ENCODE results near the gene PKP2. TPM values are rescaled to one million over a fixed set of nuclear protein-coding genes. Genes with fewer than 3 reads are reported as not detected.
A peak's percentile ranks its signal among the peaks of the same experiment; 100 is the strongest.

The PKP2 gene
- total and polyA plus RNA-seq, 2 experiments from 2014 or later = 60.0 to 62.4 TPM

- no peaks in the 10 kb centered on the region for H3K27me3 ChIP-seq
- WGBS (ENCODE audit: low lambda C conversion rate, missing lambda C conversion rate) = 33% methylated on average over 8 of the region's 8 CpGs
- no peak for DNase-seq (ENCODE audit: low spot score)
- H3K4me3 ChIP-seq = no peak overlapping the region
- no peaks in the 10 kb centered on the region for H3K9me3 ChIP-seq (ENCODE audit: low read depth)
- H3K4me1 ChIP-seq (ENCODE audit: insufficient read depth) = peaks cover 10% of the 10 kb centered on the region
- H4K20me1 ChIP-seq (ENCODE audit: insufficient read depth, poor library complexity, severe bottlenecking) = no peaks in the 10 kb centered on the region
- no peaks in the 10 kb centered on the region for H3K36me3 ChIP-seq (replicated peaks; ENCODE audit: insufficient read depth, low read depth)
- TF ChIP-seq EZH2phosphoT487 (IDR thresholded peaks at IDR 0.05; ENCODE audit: low read depth, severe bottlenecking, unreplicated experiment) = no peak
- TF ChIP-seq EZH2 (IDR thresholded peaks at IDR 0.05; ENCODE audit: borderline replicate concordance) = no peak
- no peak for TF ChIP-seq CTCF (IDR thresholded peaks at IDR 0.05; ENCODE audit: poor library complexity)
- H3K27ac ChIP-seq = peak overlapping the region; percentile 27
- no peaks in the 10 kb centered on the region for H3K9me2 ChIP-seq (replicated peaks; ENCODE audit: insufficient read depth)
- peaks cover 39% of the 10 kb centered on the region for H3K79me2 ChIP-seq
- no peak overlapping the region for H2AFZ ChIP-seq
- H3K4me2 ChIP-seq = peak overlapping the region; percentile 93
These were observed 140.0 kb downstream of the PKP2 start for GRCh38 chr12:32756476-32757066.

GRCh38 chr12:32755654-32756475, 140.7 kb downstream of the PKP2 start, which contains the start of gene YARS2:
Gene YARS2, minus strand, starts transcription at chr12:32755897. Its CDS starts 23 bp downstream, at chr12:32755874.
- H3K36me3 ChIP-seq (replicated peaks; ENCODE audit: insufficient read depth, low read depth) = no peaks in the 10 kb centered on the region
- WGBS (ENCODE audit: low lambda C conversion rate, missing lambda C conversion rate) = under 1% methylated on average over 39 of the region's 39 CpGs
- no peaks in the 10 kb centered on the region for H3K9me3 ChIP-seq (ENCODE audit: low read depth)
- peak; percentile 99 for DNase-seq (ENCODE audit: low spot score)
- no peaks in the 10 kb centered on the region for H4K20me1 ChIP-seq (ENCODE audit: insufficient read depth, poor library complexity, severe bottlenecking)
- H3K4me3 ChIP-seq = peak within 1 kb of the TSS; percentile 64
- peak; percentile 93 for TF ChIP-seq CTCF (IDR thresholded peaks at IDR 0.05; ENCODE audit: poor library complexity)
- TF ChIP-seq EZH2 (IDR thresholded peaks at IDR 0.05; ENCODE audit: borderline replicate concordance) = no peak
- no peaks in the 10 kb centered on the region for H3K27me3 ChIP-seq
- H3K9me2 ChIP-seq (replicated peaks; ENCODE audit: insufficient read depth) = no peaks in the 10 kb centered on the region
- peaks cover 41% of the 10 kb centered on the region for H3K79me2 ChIP-seq
- H3K4me1 ChIP-seq (ENCODE audit: insufficient read depth) = peaks cover 10% of the 10 kb centered on the region
- peak within 1 kb of the TSS; percentile 100 for H2AFZ ChIP-seq
- H3K4me2 ChIP-seq = peak within 1 kb of the TSS; percentile 94
- H3K27ac ChIP-seq = peak within 1 kb of the TSS; percentile 97

- H4K20me1 ChIP-seq (ENCODE audit: insufficient read depth, poor library complexity, severe bottlenecking) = no peaks in the 10 kb centered on the region
- H3K4me2 ChIP-seq = peak overlapping the region; percentile 94
- peaks cover 41% of the 10 kb centered on the region for H3K79me2 ChIP-seq
- peak overlapping the region; percentile 64 for H3K4me3 ChIP-seq
- H3K4me1 ChIP-seq (ENCODE audit: insufficient read depth) = peaks cover 10% of the 10 kb centered on the region
- no peaks in the 10 kb centered on the region for H3K9me3 ChIP-seq (ENCODE audit: low read depth)
- peak overlapping the region; percentile 97 for H3K27ac ChIP-seq
- peak overlapping the region; percentile 95 for H2AFZ ChIP-seq
- peak; percentile 89 for DNase-seq (ENCODE audit: low spot score)
- TF ChIP-seq EZH2phosphoT487 (IDR thresholded peaks at IDR 0.05; ENCODE audit: low read depth, severe bottlenecking, unreplicated experiment) = no peak
- peak; percentile 71 for TF ChIP-seq CTCF (IDR thresholded peaks at IDR 0.05; ENCODE audit: poor library complexity)
- H3K27me3 ChIP-seq = no peaks in the 10 kb centered on the region
- H3K9me2 ChIP-seq (replicated peaks; ENCODE audit: insufficient read depth) = no peaks in the 10 kb centered on the region
- H3K36me3 ChIP-seq (replicated peaks; ENCODE audit: insufficient read depth, low read depth) = no peaks in the 10 kb centered on the region
- 1% methylated on average over 40 of the region's 40 CpGs for WGBS (ENCODE audit: low lambda C conversion rate, missing lambda C conversion rate)
These were observed 141.4 kb downstream of the PKP2 start for GRCh38 chr12:32755051-32755653.
